ENCODE measurements around the gene CCL20. TPM values are rescaled to one million over a fixed set of nuclear protein-coding genes. Genes with fewer than 3 reads are reported as not detected.

Gene CCL20
- total RNA-seq, 1 experiment from 2014 or later = not detected

GRCh38 chr2:227774895-227775842, 38.5 kb upstream of the CCL20 start (continued):
- TF ChIP-seq TCF7 (CRISPR knock-in tag; IDR thresholded peaks at IDR 0.05; ENCODE audit: low read depth) = no peak
- TF ChIP-seq OVOL2 (CRISPR knock-in tag; IDR thresholded peaks at IDR 0.05; ENCODE audit: borderline replicate concordance) = no peak
- TF ChIP-seq E2F1 (CRISPR knock-in tag; IDR thresholded peaks at IDR 0.05) = no peak
- no peak for TF ChIP-seq EMX1 (CRISPR knock-in tag; IDR thresholded peaks at IDR 0.05)
- TF ChIP-seq, protein P1, sequence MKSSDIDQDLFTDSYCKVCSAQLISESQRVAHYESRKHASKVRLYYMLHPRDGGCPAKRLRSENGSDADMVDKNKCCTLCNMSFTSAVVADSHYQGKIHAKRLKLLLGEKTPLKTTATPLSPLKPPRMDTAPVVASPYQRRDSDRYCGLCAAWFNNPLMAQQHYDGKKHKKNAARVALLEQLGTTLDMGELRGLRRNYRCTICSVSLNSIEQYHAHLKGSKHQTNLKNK (CRISPR knock-in tag; IDR thresholded peaks at IDR 0.05) = no peak
- TF ChIP-seq FOXP4 (CRISPR knock-in tag; IDR thresholded peaks at IDR 0.05) = no peak
- TF ChIP-seq ZNF121 (CRISPR knock-in tag; IDR thresholded peaks at IDR 0.05) = no peak

GRCh38 chr2:227780981-227781615, 32.5 kb upstream of the CCL20 start:
- CTCF ChIA-PET = interaction anchor here (1.5 kb wide), 1 partner anchor 80 kb away, joined by 3 read pairs; no protein-coding TSS in a partner anchor

More at GRCh38 chr2:227780981-227781615, 32.5 kb upstream of the CCL20 start:
- Mint-ChIP-seq H3K27me3 (ENCODE audit: low read depth) (no peaks in the 10 kb centered on the region), H3K4me1 (no peaks in the 10 kb centered on the region), H3K36me3 (no peaks in the 10 kb centered on the region), H3K4me3 (no peak overlapping the region), H3K27ac (no peak overlapping the region), H3K9me3 (no peaks in the 10 kb centered on the region)
- POLR2A ChIA-PET = no interaction called here
- no peak for ATAC-seq
- DNase-seq (ENCODE audit: low spot score) = no peak
- TF ChIP-seq, protein P1 (CRISPR knock-in tag; IDR thresholded peaks at IDR 0.05) = no peak
- TF ChIP-seq CREM (CRISPR knock-in tag; IDR thresholded peaks at IDR 0.05) (no peak), FOXP4 (CRISPR knock-in tag; IDR thresholded peaks at IDR 0.05) (no peak), TP53 (CRISPR knock-in tag; IDR thresholded peaks at IDR 0.05) (no peak)
- TF ChIP-seq, protein P2, sequence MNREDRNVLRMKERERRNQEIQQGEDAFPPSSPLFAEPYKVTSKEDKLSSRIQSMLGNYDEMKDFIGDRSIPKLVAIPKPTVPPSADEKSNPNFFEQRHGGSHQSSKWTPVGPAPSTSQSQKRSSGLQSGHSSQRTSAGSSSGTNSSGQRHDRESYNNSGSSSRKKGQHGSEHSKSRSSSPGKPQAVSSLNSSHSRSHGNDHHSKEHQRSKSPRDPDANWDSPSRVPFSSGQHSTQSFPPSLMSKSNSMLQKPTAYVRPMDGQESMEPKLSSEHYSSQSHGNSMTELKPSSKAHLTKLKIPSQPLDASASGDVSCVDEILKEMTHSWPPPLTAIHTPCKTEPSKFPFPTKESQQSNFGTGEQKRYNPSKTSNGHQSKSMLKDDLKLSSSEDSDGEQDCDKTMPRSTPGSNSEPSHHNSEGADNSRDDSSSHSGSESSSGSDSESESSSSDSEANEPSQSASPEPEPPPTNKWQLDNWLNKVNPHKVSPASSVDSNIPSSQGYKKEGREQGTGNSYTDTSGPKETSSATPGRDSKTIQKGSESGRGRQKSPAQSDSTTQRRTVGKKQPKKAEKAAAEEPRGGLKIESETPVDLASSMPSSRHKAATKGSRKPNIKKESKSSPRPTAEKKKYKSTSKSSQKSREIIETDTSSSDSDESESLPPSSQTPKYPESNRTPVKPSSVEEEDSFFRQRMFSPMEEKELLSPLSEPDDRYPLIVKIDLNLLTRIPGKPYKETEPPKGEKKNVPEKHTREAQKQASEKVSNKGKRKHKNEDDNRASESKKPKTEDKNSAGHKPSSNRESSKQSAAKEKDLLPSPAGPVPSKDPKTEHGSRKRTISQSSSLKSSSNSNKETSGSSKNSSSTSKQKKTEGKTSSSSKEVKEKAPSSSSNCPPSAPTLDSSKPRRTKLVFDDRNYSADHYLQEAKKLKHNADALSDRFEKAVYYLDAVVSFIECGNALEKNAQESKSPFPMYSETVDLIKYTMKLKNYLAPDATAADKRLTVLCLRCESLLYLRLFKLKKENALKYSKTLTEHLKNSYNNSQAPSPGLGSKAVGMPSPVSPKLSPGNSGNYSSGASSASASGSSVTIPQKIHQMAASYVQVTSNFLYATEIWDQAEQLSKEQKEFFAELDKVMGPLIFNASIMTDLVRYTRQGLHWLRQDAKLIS (CRISPR knock-in tag; IDR thresholded peaks at IDR 0.05; ENCODE audit: borderline replicate concordance) = no peak

Measured in WTC11 (cell line).